Measurements from ENCODE around the gene SLC6A20. TPM values are rescaled to one million over a fixed set of nuclear protein-coding genes. Genes with fewer than 3 reads are reported as not detected.

SLC6A20 gene
- total and polyA plus RNA-seq, 4 experiments from 2014 or later, result 0.41 TPM; not detected in 3

DNA sequence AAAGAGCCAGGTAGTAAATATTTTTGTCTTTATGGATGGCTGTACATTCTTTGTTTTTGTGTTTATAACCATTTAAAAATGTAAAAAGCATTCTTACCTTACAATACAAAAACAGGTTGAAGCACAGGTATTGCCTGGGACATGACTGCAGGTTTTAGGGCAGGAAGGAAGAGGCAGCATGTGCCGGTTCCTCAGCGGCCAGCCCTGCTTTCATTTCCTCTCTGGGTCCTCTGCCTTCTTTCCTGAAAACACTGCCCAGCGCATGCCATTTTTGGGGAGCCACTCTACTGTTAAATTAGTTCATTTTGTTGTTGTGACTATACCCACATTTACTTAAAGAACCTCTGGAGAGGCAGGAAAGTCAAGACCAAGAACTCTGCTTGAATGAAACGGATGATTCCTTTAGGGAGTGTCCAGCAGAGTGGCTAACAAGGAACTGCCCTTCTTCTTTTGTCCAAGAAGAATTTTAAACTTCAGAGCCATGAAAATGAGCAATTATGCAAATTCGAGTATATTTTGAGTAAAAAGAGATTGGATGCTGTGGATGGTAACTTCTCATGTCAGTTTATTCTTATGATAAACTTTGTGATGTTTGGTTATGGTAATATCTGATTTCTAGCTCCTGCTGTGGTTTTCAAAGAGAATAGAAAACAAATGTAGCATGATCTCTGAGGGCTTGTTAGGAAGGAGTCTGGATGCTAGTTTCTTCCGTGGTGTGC is 54.4 kb downstream of the SLC6A20 start:
- H3K4me3 ChIP-seq (ENCODE audit: low read length in 2 of 2), result no peak overlapping the region
- H3K27me3 ChIP-seq (ENCODE audit: insufficient read depth, low read length), result no peaks in the 10 kb centered on the region
- H3K4me3 Mint-ChIP-seq, result peak overlapping the region in 2 of 8 donors; percentile 44 to 75
- peaks cover 17% of the 10 kb centered on the region for H3K4me1 ChIP-seq (ENCODE audit: insufficient read depth, low read length)
- intact Hi-C loops (cut with micrococcal nuclease), result no loop called here
- ChIA-PET CTCF (ENCODE audit: partially characterized antibody) (interaction anchor here (1.2 to 2.0 kb wide), 3 partner anchors 82 to 335 kb away, joined by 3 to 6 read pairs (median 4); no protein-coding TSS in a partner anchor), POLR2A (ENCODE audit: partially characterized antibody) (no interaction called here)
- H3K27me3 Mint-ChIP-seq, result no peaks in the 10 kb centered on the region
- peaks cover 78% of the 10 kb centered on the region for H3K36me3 ChIP-seq (ENCODE audit: insufficient read depth, low read length)
- peak overlapping the region; percentile 62 to 96 (median 76) for H3K27ac Mint-ChIP-seq
- no peak for DNase-seq
- H3K27ac ChIP-seq (ENCODE audit: low read depth, low read length), result no peak overlapping the region
- no peaks in the 10 kb centered on the region for H3K9me3 ChIP-seq (ENCODE audit: control insufficient read depth in 1 of 2, low read length in 2 of 2)
- no peaks in the 10 kb centered on the region for H3K9me3 Mint-ChIP-seq
- peaks cover 55 to 74% of the 10 kb centered on the region in 2 donors for H3K36me3 Mint-ChIP-seq
- H3K4me1 Mint-ChIP-seq, result peaks cover 20 to 40% (median 27%) of the 10 kb centered on the region in 4 donors

DNA sequence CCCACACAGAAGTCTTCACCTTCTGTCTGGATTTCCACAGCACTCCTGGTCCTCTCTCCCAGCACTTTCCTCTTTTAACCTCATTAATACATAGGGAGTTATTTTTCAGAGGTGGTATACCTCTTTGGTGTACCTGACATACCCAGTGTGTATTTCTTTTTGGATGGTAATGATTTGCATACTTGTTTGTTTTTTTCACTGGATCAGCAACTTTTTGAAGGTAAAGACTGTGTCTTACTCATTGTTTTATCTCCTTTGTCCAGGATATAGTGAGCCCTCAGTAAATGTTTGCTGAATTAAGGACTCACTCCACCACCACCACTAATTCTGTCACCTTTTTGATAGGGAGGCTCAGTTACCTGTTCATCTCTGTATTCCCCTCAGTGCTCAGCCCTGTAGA is 55.1 kb downstream of the SLC6A20 start:
- no peaks in the 10 kb centered on the region for H3K9me3 ChIP-seq (ENCODE audit: control insufficient read depth in 1 of 2, low read length in 2 of 2)
- Mint-ChIP-seq H3K9me3 (no peaks in the 10 kb centered on the region), H3K27ac (peak overlapping the region; percentile 62 to 96 (median 86)), H3K4me1 (peaks cover 20 to 44% (median 27%) of the 10 kb centered on the region in 4 donors), H3K27me3 (no peaks in the 10 kb centered on the region), H3K4me3 (peak overlapping the region in 5 of 8 donors; percentile 7 to 75 (median 44)), H3K36me3 (peaks cover 62 to 81% of the 10 kb centered on the region in 2 donors)
- no peak overlapping the region for H3K4me3 ChIP-seq (ENCODE audit: low read length in 2 of 2)
- ChIA-PET POLR2A (ENCODE audit: partially characterized antibody) (no interaction called here), CTCF (ENCODE audit: partially characterized antibody) (no interaction called here)
- H3K36me3 ChIP-seq (ENCODE audit: insufficient read depth, low read length), result peaks cover 81% of the 10 kb centered on the region
- H3K27me3 ChIP-seq (ENCODE audit: insufficient read depth, low read length), result no peaks in the 10 kb centered on the region
- no peak for DNase-seq
- no peak overlapping the region for H3K27ac ChIP-seq (ENCODE audit: low read depth, low read length)
- intact Hi-C loops (cut with micrococcal nuclease), result no loop called here
- peaks cover 17% of the 10 kb centered on the region for H3K4me1 ChIP-seq (ENCODE audit: insufficient read depth, low read length)

DNA sequence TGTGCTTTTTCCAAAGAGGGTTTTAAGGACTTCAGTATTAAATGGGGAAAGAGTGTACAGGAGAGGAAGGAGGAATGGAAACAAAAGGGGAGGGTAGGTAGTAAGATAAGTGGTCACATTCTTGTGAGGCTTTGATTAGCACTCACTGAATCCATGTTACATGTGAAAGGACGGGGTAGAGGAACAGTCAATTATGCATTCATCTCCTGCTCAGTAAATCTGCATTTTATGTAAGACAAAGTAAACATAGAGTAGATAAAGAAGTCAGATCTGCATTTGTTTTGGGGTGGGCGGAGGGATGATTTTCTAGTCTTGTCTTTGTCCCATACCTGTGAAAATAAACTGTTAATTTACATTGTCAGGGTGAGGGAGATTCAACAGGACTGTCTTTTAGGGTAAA is 56.3 kb downstream of the SLC6A20 start:
- Histone ChIP-seq H3K4me3 (ENCODE audit: low read length in 2 of 2) (no peak overlapping the region), H3K27ac (ENCODE audit: low read depth, low read length) (no peak overlapping the region), H3K27me3 (ENCODE audit: insufficient read depth, low read length) (no peaks in the 10 kb centered on the region), H3K9me3 (ENCODE audit: control insufficient read depth in 1 of 2, low read length in 2 of 2) (no peaks in the 10 kb centered on the region), H3K36me3 (ENCODE audit: insufficient read depth, low read length) (peaks cover 80% of the 10 kb centered on the region), H3K4me1 (ENCODE audit: insufficient read depth, low read length) (peaks cover 17% of the 10 kb centered on the region)
- Mint-ChIP-seq H3K4me1 (peaks cover 20 to 44% (median 27%) of the 10 kb centered on the region in 4 donors), H3K9me3 (no peaks in the 10 kb centered on the region), H3K27ac (peak overlapping the region in 5 of 7 donors; percentile 5 to 84 (median 64)), H3K4me3 (peak overlapping the region in 1 of 8 donors; percentile 8), H3K27me3 (no peaks in the 10 kb centered on the region), H3K36me3 (peaks cover 62 to 81% of the 10 kb centered on the region in 2 donors)
- DNase-seq, result no peak
- POLR2A ChIA-PET (ENCODE audit: partially characterized antibody), result no interaction called here
- CTCF ChIA-PET (ENCODE audit: partially characterized antibody), result no interaction called here
- intact Hi-C loops (cut with micrococcal nuclease), result no loop called here

GRCh38 chr3:45737234-45737633 is 59.1 kb downstream of the SLC6A20 start:
- H3K36me3 ChIP-seq (ENCODE audit: insufficient read depth, low read length), result peaks cover 75% of the 10 kb centered on the region
- Mint-ChIP-seq H3K27me3 (no peaks in the 10 kb centered on the region), H3K36me3 (peaks cover 69 to 84% of the 10 kb centered on the region in 2 donors), H3K4me1 (peaks cover 19 to 39% (median 27%) of the 10 kb centered on the region in 4 donors), H3K9me3 (no peaks in the 10 kb centered on the region), H3K4me3 (no peak overlapping the region), H3K27ac (peak overlapping the region in 2 of 7 donors; percentile 25 to 77)
- H3K27me3 ChIP-seq (ENCODE audit: insufficient read depth, low read length), result no peaks in the 10 kb centered on the region
- ChIA-PET POLR2A (ENCODE audit: partially characterized antibody) (no interaction called here), CTCF (ENCODE audit: partially characterized antibody) (interaction anchor here (1.1 kb wide), 1 partner anchor 77 kb away, joined by 3 read pairs; no protein-coding TSS in a partner anchor)
- H3K27ac ChIP-seq (ENCODE audit: low read depth, low read length), result no peak overlapping the region
- DNase-seq, result no peak
- no peak overlapping the region for H3K4me3 ChIP-seq (ENCODE audit: low read length in 2 of 2)
- intact Hi-C loops (cut with micrococcal nuclease), result no loop called here
- peaks cover 17% of the 10 kb centered on the region for H3K4me1 ChIP-seq (ENCODE audit: insufficient read depth, low read length)
- H3K9me3 ChIP-seq (ENCODE audit: control insufficient read depth in 1 of 2, low read length in 2 of 2), result no peaks in the 10 kb centered on the region

DNA sequence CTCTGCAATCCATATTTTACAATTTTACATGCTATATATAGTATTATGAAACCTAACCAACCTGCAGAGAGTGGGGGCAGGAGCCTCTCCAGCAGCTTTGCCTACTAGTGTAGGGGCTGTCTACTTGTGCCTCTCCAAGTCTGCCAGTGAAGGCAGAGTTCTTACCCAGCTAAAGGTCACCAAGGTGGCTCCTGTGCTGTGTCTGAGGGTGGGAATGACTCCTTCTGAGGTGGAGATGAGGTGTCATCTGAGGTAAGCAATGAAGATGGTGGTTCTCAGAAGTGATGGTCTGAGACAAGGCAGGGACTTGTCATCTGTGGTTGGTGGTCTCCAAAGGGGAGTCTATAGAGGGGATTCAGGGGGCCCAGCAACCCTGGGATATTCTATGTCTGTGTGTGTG is 59.6 kb downstream of the SLC6A20 start:
- no peak overlapping the region for H3K27ac ChIP-seq (ENCODE audit: low read depth, low read length)
- CTCF ChIA-PET (ENCODE audit: partially characterized antibody), result interaction anchor here (0.5 to 1.1 kb wide), 2 partner anchors 77 to 1888 kb away, joined by 3 read pairs; no protein-coding TSS in a partner anchor
- H3K4me1 Mint-ChIP-seq, result peaks cover 15 to 34% (median 22%) of the 10 kb centered on the region in 4 donors
- DNase-seq, result no peak
- H3K36me3 Mint-ChIP-seq, result peaks cover 72 to 83% of the 10 kb centered on the region in 2 donors
- peaks cover 12% of the 10 kb centered on the region for H3K4me1 ChIP-seq (ENCODE audit: insufficient read depth, low read length)
- H3K36me3 ChIP-seq (ENCODE audit: insufficient read depth, low read length), result peaks cover 73% of the 10 kb centered on the region
- H3K27me3 Mint-ChIP-seq, result no peaks in the 10 kb centered on the region
- no peak overlapping the region for H3K4me3 Mint-ChIP-seq
- no peak overlapping the region for H3K4me3 ChIP-seq (ENCODE audit: low read length in 2 of 2)
- no peaks in the 10 kb centered on the region for H3K9me3 Mint-ChIP-seq
- no peaks in the 10 kb centered on the region for H3K27me3 ChIP-seq (ENCODE audit: insufficient read depth, low read length)
- H3K27ac Mint-ChIP-seq, result peak overlapping the region in 3 of 7 donors; percentile 55 to 77 (median 58)
- H3K9me3 ChIP-seq (ENCODE audit: control insufficient read depth in 1 of 2, low read length in 2 of 2), result no peaks in the 10 kb centered on the region
- POLR2A ChIA-PET (ENCODE audit: partially characterized antibody), result no interaction called here
- intact Hi-C loops (cut with micrococcal nuclease), result no loop called here

GRCh38 chr3:45730409-45731154 is 65.8 kb downstream of the SLC6A20 start:
- H3K4me3 ChIP-seq (ENCODE audit: low read length in 2 of 2), result no peak overlapping the region
- intact Hi-C loops (cut with micrococcal nuclease), result no loop called here
- Mint-ChIP-seq H3K4me1 (peaks cover 9 to 20% (median 13%) of the 10 kb centered on the region in 4 donors), H3K27me3 (no peaks in the 10 kb centered on the region), H3K4me3 (no peak overlapping the region), H3K27ac (peak overlapping the region in 4 of 7 donors; percentile 24 to 60 (median 34)), H3K9me3 (no peaks in the 10 kb centered on the region), H3K36me3 (peaks cover 52 to 74% of the 10 kb centered on the region in 2 donors)
- H3K27me3 ChIP-seq (ENCODE audit: insufficient read depth, low read length), result no peaks in the 10 kb centered on the region
- peaks cover 46% of the 10 kb centered on the region for H3K36me3 ChIP-seq (ENCODE audit: insufficient read depth, low read length)
- H3K9me3 ChIP-seq (ENCODE audit: control insufficient read depth in 1 of 2, low read length in 2 of 2), result no peaks in the 10 kb centered on the region
- POLR2A ChIA-PET (ENCODE audit: partially characterized antibody), result no interaction called here
- CTCF ChIA-PET (ENCODE audit: partially characterized antibody), result interaction anchor here (1.2 to 1.3 kb wide), 2 partner anchors 36 to 346 kb away, joined by 3 to 4 read pairs; no protein-coding TSS in a partner anchor
- no peak for DNase-seq
- no peaks in the 10 kb centered on the region for H3K4me1 ChIP-seq (ENCODE audit: insufficient read depth, low read length)
- H3K27ac ChIP-seq (ENCODE audit: low read depth, low read length), result no peak overlapping the region

GRCh38 chr3:45729614-45730013 is 66.7 kb downstream of the SLC6A20 start:
- no peak overlapping the region for H3K4me3 Mint-ChIP-seq
- H3K27me3 Mint-ChIP-seq, result no peaks in the 10 kb centered on the region
- CTCF ChIA-PET (ENCODE audit: partially characterized antibody), result no interaction called here
- H3K9me3 Mint-ChIP-seq, result no peaks in the 10 kb centered on the region
- peaks cover 15 to 28% (median 20%) of the 10 kb centered on the region in 4 donors for H3K4me1 Mint-ChIP-seq
- H3K36me3 ChIP-seq (ENCODE audit: insufficient read depth, low read length), result peaks cover 36% of the 10 kb centered on the region
- no peaks in the 10 kb centered on the region for H3K4me1 ChIP-seq (ENCODE audit: insufficient read depth, low read length)
- DNase-seq, result no peak
- H3K4me3 ChIP-seq (ENCODE audit: low read length in 2 of 2), result no peak overlapping the region
- POLR2A ChIA-PET (ENCODE audit: partially characterized antibody), result no interaction called here
- H3K27ac Mint-ChIP-seq, result peak overlapping the region in 3 of 7 donors; percentile 39 to 82 (median 44)
- intact Hi-C loops (cut with micrococcal nuclease), result no loop called here
- H3K27me3 ChIP-seq (ENCODE audit: insufficient read depth, low read length), result no peaks in the 10 kb centered on the region
- peaks cover 50 to 75% of the 10 kb centered on the region in 2 donors for H3K36me3 Mint-ChIP-seq
- no peaks in the 10 kb centered on the region for H3K9me3 ChIP-seq (ENCODE audit: control insufficient read depth in 1 of 2, low read length in 2 of 2)
- no peak overlapping the region for H3K27ac ChIP-seq (ENCODE audit: low read depth, low read length)
